HCEC 1CT (cell line): ENCODE results near the gene TMEM239.
"Not testable (repeated sequence)": the region's sequence is repeated elsewhere in the genome, so short reads cannot be mapped to it uniquely, and the experiment has no call there.

ENCODE experiments used
- DNase-seq: peaks from one replicate; pipeline ENCODE4 v3.0.0-alpha.2; 2017

The TMEM239 gene

GRCh38 chr20:2816030-2816582 is at the start of gene TMEM239:
TSS of gene TMEM239 (plus strand) at chr20:2816364. CDS start at chr20:2816555, 191 bp downstream.
- DNase-seq, result no peak

DNA sequence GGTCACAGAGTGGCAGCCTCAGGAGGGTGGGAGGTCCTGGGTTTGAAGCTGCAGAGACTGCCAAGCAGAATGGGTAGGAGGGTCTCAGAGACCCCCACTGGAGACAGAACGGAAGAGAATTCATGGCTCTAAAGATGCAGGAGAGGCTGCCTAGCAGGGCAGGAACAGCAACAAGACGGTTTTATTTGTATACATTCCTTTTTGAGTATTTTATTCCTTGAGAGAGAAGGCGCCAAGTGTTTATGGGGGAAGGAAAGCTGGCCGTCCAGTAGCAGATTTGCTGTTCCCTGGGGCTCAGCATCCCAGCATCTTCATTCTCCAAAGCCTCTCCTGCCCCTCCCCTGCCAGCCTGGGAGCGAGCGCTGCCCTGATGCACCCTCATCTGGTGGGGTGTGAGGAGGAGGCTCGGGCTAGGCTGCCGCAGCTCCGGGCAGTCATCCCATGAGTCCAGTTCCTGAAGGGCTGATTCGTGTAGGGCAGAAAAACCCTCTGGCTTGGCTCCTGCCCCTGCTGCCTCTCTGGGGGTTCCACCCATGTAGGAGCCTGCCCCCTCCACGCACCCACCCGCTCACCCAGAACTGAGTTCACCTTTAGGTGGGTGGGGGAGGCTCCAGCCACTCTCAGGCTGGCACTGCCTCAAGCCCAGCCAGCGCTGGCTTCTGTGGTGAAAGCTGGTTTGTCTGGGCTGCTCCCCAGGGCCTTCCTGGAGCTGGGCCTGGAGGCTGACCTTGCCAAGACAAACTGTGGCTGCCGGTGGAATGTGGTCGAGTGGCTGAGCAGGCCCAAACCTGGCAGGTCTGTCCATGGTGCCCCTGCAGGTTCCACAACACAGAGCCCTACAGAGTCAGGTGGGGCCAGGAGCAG is 48.2 kb upstream of the TMEM239 start:
- DNase-seq, result no peak

DNA sequence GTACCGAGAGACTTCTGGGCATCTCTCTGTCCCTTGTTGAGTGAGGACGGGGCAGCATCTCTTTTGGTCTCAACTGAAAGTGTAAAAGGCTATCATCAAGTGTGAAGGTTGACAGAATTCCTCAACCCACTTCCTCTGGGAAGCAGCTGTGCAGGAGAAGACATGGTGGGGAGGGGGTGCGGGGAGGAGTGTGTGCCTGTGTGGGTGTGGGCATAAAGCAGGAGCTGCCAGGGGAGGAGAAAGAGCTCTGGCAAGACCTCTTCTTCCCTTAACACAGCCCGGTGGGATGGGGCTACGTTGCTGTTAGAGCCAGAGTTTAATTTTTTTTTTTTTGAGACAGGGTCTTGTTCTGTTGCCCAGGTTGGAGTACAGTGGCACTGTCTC is 47.5 kb upstream of the TMEM239 start:
- no peak for DNase-seq

GRCh38 chr20:2770091-2770490 is 46.1 kb upstream of the TMEM239 start:
- DNase-seq, result not testable (repeated sequence)

DNA sequence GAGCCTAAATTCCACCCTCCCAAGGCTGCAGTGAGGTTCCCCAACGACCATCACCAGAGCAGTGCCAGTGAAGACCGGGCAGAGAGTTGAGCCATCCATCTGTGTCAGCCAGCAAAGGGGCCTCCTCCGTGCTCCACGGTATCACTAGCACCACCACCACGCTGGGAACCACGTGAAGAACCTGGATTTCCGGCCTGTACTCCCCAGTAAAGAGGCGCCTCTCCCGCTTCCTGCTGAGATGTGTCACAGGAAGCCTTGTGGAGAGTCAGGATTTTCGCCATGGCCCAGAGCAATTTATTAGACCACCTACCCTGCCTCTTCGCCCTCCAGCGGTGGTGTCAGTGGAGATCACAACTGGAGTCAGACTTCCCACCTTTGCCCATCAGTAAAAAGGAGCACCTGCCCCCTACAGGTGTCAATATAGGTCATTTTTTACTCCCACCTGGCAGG is 44.5 kb upstream of the TMEM239 start:
- DNase-seq, result no peak

GRCh38 chr20:2773812-2774211 is 42.4 kb upstream of the TMEM239 start:
- DNase-seq, result no peak

- DNase-seq, result no peak
These were observed 41.0 kb upstream of the TMEM239 start for GRCh38 chr20:2775139-2775538.

DNA sequence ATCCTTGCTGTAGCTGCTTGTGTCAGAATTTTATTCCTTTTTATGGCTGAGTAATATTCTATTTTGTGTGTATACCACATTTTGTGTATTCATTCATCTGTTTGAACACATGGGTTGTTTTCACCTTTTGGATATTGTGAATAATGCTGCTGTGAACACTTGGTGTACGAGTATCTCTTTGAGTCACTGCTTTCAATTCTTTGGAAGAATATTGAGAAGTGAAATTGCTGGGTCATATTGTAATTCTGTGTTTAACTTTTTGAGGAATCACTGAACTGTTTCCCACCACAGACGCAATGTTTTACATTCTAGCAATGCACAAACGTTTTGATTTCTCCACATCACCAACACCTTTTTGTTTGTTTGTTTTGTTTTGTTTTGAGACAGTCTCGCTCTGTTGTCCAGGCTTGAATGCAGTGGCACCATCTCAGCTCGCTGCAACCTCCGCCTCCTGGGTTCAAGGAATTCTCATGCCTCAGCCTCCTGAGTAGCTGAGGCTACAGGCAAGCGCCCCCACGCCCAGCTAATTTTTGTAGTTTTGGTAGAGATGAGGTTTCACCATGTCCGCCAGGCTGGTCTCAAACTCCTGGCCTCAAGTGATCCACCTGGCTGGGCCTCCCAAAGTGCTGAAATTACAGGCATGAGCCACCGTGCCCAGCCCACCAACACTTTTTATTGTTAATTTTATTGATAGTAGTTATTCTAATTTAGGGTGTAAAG is 37.4 kb upstream of the TMEM239 start:
- DNase-seq, result no peak

DNA sequence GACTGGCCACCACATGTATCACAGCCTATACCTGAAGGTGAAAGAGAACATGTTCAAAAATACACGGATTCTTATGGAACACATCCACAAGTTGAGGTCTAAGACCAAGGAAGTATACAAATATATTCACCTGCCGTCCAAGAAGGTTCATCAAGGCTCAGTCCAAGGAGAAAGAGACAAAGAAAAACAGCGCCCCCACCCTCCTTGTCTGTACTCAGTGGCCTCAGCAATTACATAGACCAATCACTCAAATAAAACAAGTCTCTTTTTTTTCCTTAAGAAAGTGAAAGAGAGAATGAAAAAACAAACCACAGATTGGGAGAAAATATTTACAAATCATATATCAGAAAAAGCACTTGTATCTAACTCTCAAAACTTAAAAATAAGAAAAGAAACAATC is 35.2 kb upstream of the TMEM239 start:
- DNase-seq, result no peak

- DNase-seq, result no peak
These were observed 32.1 kb upstream of the TMEM239 start for GRCh38 chr20:2783908-2784566.

- DNase-seq, result no peak
These were observed 22.7 kb upstream of the TMEM239 start for GRCh38 chr20:2793471-2793870.

DNA sequence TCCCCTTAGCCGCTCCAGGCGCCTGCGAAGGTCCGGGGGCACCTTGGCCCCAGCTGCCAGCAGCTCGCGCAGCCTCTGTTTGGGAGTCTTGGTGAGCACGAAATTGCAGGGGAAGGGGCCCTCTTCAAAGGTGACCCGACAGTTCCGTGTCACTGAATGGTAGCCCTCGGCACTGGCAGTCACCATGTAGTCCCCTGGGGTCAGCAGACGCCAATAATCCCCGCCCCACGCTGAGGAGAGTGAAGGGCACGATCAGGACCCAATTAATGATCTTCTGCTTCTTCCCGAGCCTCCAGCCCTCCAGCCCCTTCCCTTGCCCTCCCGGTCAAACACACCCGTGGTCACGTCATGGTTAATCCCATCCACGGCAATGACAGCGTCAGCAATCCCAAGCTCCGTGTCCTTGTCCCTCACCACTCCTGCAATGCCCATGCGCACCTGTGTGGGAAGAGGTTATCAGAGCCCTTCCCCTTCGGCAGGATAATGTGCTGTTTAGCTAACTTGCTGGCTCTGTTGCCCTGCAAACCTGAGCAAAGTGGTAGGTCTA is 21.9 kb upstream of the TMEM239 start:
- DNase-seq, result no peak

GRCh38 chr20:2794866-2795447 is 21.2 kb upstream of the TMEM239 start:
- DNase-seq, result no peak

DNA sequence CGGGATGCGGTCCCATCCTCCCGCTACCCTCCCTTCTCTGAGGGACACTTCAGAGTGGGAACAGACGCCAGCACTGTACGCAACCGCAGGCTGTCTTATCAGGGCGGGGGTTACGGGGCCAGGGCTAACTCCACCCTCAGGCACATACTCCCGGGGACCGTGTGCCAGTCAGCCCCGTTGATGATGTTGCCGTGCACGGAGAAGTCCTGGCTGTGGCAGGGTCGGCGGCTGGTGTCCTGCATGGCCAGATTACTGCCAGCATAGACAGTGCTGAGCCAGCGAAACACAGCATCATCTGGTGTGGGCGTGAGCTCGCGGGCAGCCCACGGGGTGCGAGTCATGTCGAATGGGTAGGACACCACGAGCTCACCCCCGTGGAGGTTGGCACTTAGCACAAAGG is 20.7 kb upstream of the TMEM239 start:
- DNase-seq, result no peak

DNA sequence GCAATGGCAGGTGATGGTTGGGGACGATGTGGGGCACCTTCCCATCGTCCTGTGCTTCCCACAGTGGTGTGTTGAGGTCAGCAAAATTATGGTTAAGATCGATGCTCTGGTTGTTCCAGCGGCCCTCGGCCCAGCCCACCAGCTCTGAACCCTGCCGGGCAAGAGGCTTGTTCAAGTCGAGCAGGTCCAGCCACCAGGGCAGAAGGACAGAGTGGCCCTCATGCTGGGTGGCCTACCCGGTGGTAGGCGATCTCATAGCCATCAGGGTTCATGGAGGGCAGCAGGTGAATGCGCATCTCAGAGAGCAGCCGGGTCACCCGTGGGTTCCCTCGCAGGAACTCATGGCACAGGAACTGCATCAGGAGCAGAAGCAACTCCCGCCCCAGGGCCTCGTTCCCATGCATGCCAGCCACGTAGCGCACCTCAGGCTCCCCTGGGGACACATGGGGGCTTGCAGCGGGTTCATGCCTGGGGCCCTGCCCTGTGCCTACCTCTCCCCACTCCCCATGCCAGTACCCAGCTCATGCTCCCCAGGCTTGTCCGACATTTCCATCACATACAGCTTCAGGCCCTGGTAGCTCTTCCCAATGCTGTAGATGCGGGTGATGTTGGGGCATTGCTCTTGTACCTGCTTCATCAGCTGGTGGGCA is 20.0 kb upstream of the TMEM239 start:
- no peak for DNase-seq

GRCh38 chr20:2797136-2797983 is 18.8 kb upstream of the TMEM239 start:
- no peak for DNase-seq

DNA sequence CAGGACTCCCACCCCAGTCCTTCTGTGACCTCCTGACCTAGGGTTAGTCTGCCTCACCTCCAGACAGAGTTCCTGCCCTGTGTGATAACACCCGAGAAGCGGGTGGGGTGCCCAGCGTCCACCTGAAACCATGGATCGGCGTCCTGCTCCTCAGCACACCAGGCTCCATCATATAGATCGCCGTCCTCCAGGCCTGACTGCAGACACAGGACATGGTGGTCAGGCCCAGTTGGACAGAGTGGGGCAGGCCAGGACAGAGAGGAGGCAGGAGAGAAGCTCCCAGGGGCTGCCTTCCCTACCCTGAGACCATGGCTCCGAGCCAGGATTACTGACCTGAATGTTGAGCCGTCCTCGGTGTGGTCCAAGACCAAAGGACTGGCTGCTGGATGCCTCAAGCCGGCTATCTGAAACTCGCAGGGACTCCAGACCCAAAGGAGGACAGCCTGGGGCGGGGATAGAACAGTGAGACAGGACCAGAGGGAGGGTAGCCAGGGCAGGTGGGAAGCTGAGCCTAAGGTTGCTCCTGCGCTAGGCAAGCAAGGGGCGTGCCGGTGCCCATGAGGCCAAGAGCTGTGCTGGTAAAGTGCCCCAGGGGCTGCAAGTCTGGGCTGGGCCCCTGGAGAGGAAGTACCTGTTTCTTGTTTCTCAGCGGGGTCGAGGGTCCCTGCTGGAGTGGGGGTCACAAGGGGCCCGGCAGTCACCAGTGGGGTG is 17.9 kb upstream of the TMEM239 start:
- DNase-seq, result no peak

GRCh38 chr20:2798814-2799213 is 17.4 kb upstream of the TMEM239 start:
- no peak for DNase-seq

DNA sequence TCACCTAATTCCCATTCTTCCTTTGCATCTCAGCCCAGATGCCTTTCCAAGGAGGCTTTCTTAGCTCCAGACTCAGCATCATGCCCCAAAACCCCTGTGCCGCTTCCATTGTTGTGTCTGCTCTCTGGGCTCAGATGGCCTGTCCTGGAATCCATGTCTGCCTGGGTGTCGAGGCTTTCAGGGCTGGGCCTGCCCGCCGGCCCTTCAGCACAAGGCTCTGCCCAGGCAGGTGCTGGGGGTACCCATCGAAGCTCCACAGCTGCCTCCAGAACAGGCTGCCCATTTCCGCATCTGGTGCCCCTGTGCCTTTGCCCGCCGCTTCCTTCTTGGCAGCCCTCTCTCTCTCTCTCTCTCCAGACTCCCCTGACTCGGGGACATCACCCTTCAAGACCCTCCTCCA is 16.9 kb upstream of the TMEM239 start:
- DNase-seq, result no peak
